Activated CD4-positive, CD25-positive, alpha-beta regulatory T cell treated with anti-CD3 and anti-CD28 coated beads, Interleukin-2, amount 50 U/mL, for 72 hours (primary cell): ENCODE measurements around the gene AGA.

Source experiments
- DNase-seq: peaks from one replicate; pipeline ENCODE4 v3.0.0; 2021

The AGA gene

GRCh38 chr4:177385576-177386277 is 56.5 kb downstream of the AGA start:
- DNase-seq: no peak

DNA sequence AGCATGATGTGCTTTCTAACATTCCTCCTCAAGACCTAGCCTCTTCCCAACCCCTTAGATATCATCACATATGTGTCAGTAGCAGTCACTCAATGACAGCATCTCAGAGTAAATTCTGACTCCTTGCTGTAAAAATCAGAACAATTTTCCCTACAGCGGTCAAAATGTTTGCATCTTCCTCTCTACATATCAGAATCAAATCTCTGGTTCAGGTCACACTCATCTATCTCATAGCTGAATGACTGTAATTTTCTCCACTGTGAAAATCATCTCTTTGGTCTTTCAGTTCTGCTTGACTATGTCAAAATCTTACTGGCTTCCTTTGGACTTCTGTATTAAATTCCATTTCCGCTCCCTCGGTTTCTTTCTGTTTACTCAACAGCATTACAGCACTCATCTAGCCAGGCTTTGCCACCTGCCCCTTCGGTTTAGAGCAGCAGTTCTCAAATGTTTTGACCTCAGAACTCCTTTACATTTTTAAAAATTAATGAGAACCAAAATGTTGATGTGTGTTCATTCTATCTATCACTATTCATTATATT is 57.3 kb downstream of the AGA start:
- DNase-seq: no peak

- DNase-seq: no peak
Measured at GRCh38 chr4:177381762-177382310, 60.4 kb downstream of the AGA start.
